Measurements from ENCODE around the gene MS4A10. TPM values are rescaled to one million over a fixed set of nuclear protein-coding genes. Genes with fewer than 3 reads are reported as not detected.
"Not testable (repeated sequence)": the region's sequence is repeated elsewhere in the genome, so short reads cannot be mapped to it uniquely, and the experiment has no call there.

The MS4A10 gene
- total RNA-seq, 1 donor from 2014 or later, result not detected

GRCh38 chr11:60786811-60787567 is 1.9 kb downstream of the MS4A10 start:
- DNase-seq (ENCODE audit: low spot score), result no peak

- no peak for DNase-seq (ENCODE audit: low spot score)
Observed at GRCh38 chr11:60788401-60789125, 3.4 kb downstream of the MS4A10 start.

- no peak for DNase-seq (ENCODE audit: low spot score)
Observed at GRCh38 chr11:60790726-60791125, 5.6 kb downstream of the MS4A10 start.

- no peak for DNase-seq (ENCODE audit: low spot score)
Observed at GRCh38 chr11:60791153-60791933, 6.2 kb downstream of the MS4A10 start.

GRCh38 chr11:60792521-60792920 is 7.4 kb downstream of the MS4A10 start:
- DNase-seq (ENCODE audit: low spot score), result no peak

GRCh38 chr11:60795291-60795690 is 10.2 kb downstream of the MS4A10 start:
- DNase-seq (ENCODE audit: low spot score), result no peak

GRCh38 chr11:60797846-60798630 is 12.9 kb downstream of the MS4A10 start:
- DNase-seq (ENCODE audit: low spot score), result no peak

GRCh38 chr11:60798631-60799030 is 13.5 kb downstream of the MS4A10 start:
- DNase-seq (ENCODE audit: low spot score), result no peak

GRCh38 chr11:60801194-60801593 is 16.1 kb downstream of the MS4A10 start:
- DNase-seq (ENCODE audit: low spot score), result no peak

GRCh38 chr11:60803273-60803936 is 18.3 kb downstream of the MS4A10 start:
- no peak for DNase-seq (ENCODE audit: low spot score)

- DNase-seq (ENCODE audit: low spot score), result no peak
Observed at GRCh38 chr11:60809249-60809648, 24.1 kb downstream of the MS4A10 start.

- no peak for DNase-seq (ENCODE audit: low spot score)
Observed at GRCh38 chr11:60809691-60810090, 24.6 kb downstream of the MS4A10 start.

- DNase-seq (ENCODE audit: low spot score), result no peak
Observed at GRCh38 chr11:60810151-60810550, 25.0 kb downstream of the MS4A10 start.

GRCh38 chr11:60810569-60810968 is 25.4 kb downstream of the MS4A10 start:
- DNase-seq (ENCODE audit: low spot score), result no peak

- no peak for DNase-seq (ENCODE audit: low spot score)
Observed at GRCh38 chr11:60813324-60813723, 28.2 kb downstream of the MS4A10 start.

GRCh38 chr11:60814112-60814511 is 29.0 kb downstream of the MS4A10 start:
- DNase-seq (ENCODE audit: low spot score), result no peak

GRCh38 chr11:60816590-60817157 is 31.5 kb downstream of the MS4A10 start:
- DNase-seq (ENCODE audit: low spot score), result no peak

- DNase-seq (ENCODE audit: low spot score), result no peak
Observed at GRCh38 chr11:60818057-60818456, 32.9 kb downstream of the MS4A10 start.

GRCh38 chr11:60821827-60822599 is 36.9 kb downstream of the MS4A10 start:
- no peak for DNase-seq (ENCODE audit: low spot score)

GRCh38 chr11:60823745-60824306 is 38.7 kb downstream of the MS4A10 start:
- DNase-seq (ENCODE audit: low spot score), result not testable (repeated sequence)
